HG02623 (cell line): ENCODE measurements around the gene EIF1B.
"Not testable (repeated sequence)": the region's sequence is repeated elsewhere in the genome, so short reads cannot be mapped to it uniquely, and the experiment has no call there.

Experiments
- ATAC-seq: cut with Tn5 transposase; IDR thresholded peaks from one replicate; pipeline ENCODE4 v1.9.1; 2021; ENCODE audit warnings: moderate library complexity; ENCODE audit not compliant: unreplicated experiment

The EIF1B gene

GRCh38 chr3:40309418-40309924, at the start of gene EIF1B:
Gene EIF1B, plus strand, starts transcription at chr3:40309707. Its CDS starts 235 bp downstream, at chr3:40309942.
- peak; percentile 94 for ATAC-seq

GRCh38 chr3:40262331-40262730, 47.2 kb upstream of the EIF1B start:
- ATAC-seq: no peak

GRCh38 chr3:40264451-40264850, 45.1 kb upstream of the EIF1B start:
- ATAC-seq: no peak

GRCh38 chr3:40265181-40265580, 44.3 kb upstream of the EIF1B start:
- ATAC-seq: no peak

GRCh38 chr3:40267937-40268724, 41.4 kb upstream of the EIF1B start:
- ATAC-seq: no peak

GRCh38 chr3:40268802-40269524, 40.5 kb upstream of the EIF1B start:
- ATAC-seq: no peak

GRCh38 chr3:40278791-40279190, 30.7 kb upstream of the EIF1B start:
- ATAC-seq: no peak

- ATAC-seq: no peak
Measured at GRCh38 chr3:40281995-40282394, 27.5 kb upstream of the EIF1B start.

GRCh38 chr3:40283057-40283456, 26.4 kb upstream of the EIF1B start:
- ATAC-seq: not testable (repeated sequence)

- ATAC-seq: no peak
Measured at GRCh38 chr3:40287248-40287647, 22.3 kb upstream of the EIF1B start.

GRCh38 chr3:40290396-40290795, 19.1 kb upstream of the EIF1B start:
- ATAC-seq: no peak

- no peak for ATAC-seq
Measured at GRCh38 chr3:40291471-40291870, 18.0 kb upstream of the EIF1B start.

- ATAC-seq: no peak
Measured at GRCh38 chr3:40292637-40293349, 16.7 kb upstream of the EIF1B start.

- no peak for ATAC-seq
Measured at GRCh38 chr3:40294434-40294833, 15.1 kb upstream of the EIF1B start.

- ATAC-seq: no peak
Measured at GRCh38 chr3:40298075-40298474, 11.4 kb upstream of the EIF1B start.

- ATAC-seq: no peak
Measured at GRCh38 chr3:40299130-40299720, 10.3 kb upstream of the EIF1B start.

GRCh38 chr3:40299721-40300335, 9.7 kb upstream of the EIF1B start:
- no peak for ATAC-seq

- ATAC-seq: no peak
Measured at GRCh38 chr3:40302784-40303183, 6.7 kb upstream of the EIF1B start.

GRCh38 chr3:40304352-40304751, 5.2 kb upstream of the EIF1B start:
- ATAC-seq: no peak

- no peak for ATAC-seq
Measured at GRCh38 chr3:40306336-40306735, 3.2 kb upstream of the EIF1B start.

GRCh38 chr3:40307176-40307575, 2.3 kb upstream of the EIF1B start:
- no peak for ATAC-seq
